Measurements from ENCODE around the gene ARPC5.
"Not testable (repeated sequence)": the region's sequence is repeated elsewhere in the genome, so short reads cannot be mapped to it uniquely, and the experiment has no call there.

ARPC5 gene

DNA sequence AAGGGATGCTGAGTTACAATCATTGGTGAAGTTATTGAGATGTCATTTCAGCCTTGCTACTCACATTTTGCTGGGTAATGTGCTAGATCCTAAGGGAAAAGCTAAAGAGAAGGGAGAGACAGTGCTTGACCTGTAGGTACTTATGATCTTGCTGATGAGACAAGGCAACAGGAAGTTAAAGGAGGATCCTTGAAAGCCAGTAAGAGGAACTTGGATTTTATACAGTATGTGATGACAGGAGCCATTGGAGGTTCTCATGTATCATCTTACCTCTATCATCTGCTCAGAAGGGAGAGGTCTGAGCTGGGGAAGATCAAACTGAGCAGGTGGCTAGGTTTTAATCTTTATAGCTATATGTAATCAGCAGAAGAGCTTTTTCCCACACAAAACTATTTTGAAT lies 11.2 kb upstream of the ARPC5 start:
- DNase-seq (ENCODE audit: low spot score) = no peak

DNA sequence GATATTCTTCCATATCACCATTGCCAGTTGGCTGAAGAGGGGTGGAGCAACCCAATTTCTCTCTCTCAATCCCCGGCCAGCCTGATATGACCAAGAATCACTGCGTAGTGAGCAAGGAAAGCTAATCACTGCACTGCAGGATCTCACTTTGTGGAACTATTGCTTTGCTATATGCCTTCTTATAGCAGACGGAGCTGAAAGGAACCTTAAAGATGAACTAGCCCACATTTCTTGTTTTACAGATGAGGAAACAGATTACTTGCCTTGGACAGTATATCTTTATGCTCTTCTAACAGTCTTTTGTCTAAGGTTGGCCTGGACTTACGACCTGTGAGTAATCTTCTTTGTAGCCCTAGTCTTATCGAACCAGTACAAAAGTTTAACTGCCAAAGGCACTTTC lies 9.9 kb upstream of the ARPC5 start:
- no peak for DNase-seq (ENCODE audit: low spot score)

DNA sequence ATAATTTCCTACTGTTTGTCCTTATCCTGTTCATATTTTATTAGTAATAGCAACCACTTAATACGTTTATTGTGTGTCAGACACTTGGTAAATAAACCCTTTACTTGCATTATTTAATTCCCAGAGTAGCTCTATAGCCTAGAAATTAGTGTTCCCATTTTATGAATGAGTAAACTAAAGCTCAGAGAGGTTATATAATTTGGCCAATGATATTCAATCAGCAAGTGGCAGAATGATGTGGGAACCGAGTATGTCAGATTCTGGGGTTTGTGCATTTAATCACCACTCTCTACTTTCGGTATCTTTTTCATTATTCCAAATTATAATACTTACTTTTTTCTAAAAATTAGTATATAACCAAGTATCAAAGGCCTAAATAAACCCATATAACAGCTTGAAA lies 6.6 kb upstream of the ARPC5 start:
- no peak for DNase-seq (ENCODE audit: low spot score)

DNA sequence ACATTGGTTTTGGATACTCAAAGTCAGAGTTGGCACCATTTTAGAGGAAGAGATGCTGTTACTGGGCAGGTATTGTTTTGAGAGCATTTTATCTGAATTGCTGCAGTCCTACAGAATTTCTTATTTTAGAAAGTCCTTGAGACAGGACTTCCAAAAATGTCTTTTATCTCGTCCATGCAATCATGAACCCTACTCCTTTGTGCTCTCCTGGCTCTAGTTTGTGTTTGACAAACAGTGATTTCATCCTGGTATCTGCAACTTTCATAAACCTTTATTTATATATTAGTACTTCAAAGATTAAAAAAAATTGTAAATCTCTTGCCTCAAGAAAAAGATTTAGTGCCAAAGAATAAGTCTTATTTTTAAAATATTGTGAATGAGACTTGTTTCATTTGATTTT lies 4.6 kb upstream of the ARPC5 start:
- no peak for DNase-seq (ENCODE audit: low spot score)

DNA sequence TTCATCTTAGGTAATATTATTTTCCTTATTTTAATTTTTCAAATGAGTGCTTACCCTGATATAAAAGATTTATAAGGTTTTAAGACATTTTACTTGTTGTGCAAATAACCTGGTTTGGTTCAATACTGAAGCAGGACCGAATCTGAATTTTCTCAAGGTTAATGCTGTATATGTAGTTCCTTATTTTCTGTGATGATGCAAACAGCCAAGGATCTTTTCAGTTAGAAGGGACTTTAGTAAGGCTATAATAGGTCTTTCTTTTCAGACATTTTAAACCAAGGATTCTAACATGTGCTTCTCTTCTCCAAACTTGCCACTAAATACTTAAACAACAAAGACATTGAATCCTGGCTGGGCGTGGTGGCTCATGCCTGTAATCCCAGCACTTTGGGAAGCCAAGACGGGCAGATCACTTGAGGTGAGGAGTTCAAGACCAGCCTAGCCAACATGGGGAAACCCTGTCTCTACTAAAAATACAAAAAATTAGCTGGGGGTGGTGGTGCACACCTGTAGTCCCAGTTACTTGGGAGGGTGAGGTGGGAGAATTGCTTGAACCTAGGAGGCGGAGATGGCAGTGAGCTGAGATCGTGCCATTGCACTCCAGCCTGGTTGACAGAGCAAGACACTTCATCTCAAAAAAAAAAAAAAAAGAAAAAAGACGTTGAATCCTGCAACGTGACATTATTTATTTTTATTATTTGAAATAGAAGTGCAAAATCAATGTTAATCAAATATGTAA lies 3.2 kb upstream of the ARPC5 start:
- DNase-seq (ENCODE audit: low spot score) = no peak

DNA sequence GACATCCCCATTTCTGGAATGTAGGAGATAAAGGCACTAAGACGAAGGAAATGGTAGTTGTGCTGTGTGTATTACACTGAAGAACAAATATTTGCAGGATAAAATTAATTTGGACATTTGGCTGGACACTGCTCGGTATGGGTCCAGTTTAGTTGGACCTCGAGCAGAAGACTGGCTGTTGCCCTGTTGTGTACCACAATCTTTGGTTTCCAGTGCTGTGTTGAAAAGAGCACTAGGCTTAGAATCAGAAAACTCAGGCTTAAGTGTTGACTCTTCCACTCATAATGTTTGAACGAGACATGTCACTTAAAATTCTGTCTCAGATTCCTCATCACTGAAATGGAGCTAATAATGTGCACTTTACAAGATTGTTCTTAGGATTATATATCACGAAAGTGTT lies 1.2 kb upstream of the ARPC5 start:
- no peak for DNase-seq (ENCODE audit: low spot score)

DNA sequence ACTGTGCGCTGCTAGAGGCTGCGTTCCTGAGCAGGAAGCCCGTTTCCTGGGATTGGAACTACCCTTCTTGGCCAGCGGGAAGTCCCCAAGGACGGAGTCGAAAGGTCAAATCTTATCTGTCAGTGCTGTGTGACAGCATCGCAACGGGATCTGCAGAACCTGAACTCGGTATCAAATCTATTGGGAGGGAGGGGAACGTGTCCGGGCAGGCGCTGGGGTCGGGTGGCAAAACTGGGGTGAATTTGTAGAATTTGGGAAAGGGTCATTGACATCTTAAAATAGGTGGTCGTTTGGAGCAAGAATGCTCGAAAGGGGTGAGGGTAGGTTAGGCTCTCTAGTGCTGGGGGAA lies 725 bp upstream of the ARPC5 start:
- DNase-seq (ENCODE audit: low spot score) = no peak

DNA sequence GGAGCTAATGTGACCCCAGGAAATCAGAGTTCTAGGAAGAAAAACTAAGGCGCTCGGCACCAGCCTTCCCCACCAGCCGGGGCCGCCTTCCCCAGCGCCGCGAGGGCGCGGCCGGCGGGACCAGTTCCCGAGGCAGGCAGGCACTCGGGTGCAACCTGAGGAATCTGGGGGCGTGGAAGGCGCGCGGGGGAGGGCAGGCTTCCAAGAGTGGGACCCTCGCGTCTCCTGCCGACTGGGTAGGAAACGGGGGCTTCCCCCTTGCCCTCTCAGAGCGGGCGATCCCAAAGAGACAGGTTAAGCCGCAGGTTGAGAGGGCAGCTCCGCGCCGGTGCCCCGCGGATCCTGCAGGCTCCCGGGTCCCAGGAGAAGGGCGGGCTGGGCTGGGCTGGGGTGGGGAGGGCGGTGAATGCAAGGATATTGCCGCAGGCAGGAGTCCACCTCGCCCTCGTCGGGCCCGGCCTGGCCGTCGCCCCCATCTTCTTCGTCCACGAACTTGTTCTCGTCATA lies 431 bp downstream of the ARPC5 start:
- no peak for DNase-seq (ENCODE audit: low spot score)

DNA sequence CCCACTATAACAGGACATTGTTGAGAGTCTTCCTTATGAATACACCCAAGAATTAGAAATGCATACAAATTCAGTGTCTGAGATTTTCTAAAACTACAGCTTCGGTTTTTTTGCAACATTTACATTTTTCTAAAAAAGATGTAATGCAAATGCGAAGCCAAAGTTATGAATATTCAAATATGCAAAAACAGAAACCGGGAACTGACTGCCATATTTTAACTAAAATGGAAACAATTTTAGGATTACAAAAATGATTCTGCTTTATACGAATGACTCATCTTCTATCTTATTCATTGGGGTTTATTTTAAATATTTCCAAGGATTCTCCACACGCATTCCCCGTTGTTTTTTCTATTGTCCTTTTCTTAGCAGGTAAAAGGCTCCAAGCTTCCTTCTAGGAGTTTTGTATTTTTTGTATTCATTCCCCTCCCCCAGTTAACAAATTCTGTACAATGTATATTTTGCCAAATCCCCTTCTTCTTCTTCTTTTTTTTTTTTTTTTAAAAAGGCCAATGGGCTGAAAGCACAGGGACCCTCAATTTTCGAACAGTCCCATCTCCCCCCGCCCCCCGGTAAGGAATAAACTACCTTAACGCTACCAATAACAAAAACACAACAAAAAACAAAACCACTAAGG lies 1.0 kb downstream of the ARPC5 start:
- no peak for DNase-seq (ENCODE audit: low spot score)

DNA sequence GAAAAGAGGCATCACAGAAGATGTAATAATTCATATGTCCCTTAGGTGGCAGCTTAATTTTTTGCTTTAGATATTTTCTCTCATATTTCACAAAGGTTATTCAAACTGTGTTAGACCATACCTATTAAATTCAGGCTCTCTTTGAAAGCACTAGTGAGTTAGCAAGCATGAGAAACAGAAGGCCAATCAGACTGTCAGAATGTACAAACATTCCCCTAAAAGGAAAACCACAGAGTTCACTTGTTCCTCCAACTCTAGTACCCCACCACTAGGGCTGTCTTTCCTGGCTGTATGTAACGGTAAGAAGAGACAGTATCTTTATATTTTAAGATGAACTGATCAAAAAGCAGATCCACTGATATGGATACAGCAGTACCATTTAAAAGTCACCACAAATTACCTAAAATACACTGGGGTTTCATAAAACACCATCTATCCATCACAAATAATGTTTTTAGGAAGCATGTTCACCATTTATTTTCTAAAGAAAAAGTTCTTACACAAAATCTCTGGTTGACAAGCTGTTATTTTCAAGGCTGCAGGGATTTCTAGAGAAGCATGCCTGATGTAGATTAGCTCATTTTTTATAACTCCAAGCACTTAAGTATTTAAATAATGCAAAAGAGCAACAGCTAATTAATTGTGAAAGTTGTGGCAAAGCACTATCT lies 1.8 kb downstream of the ARPC5 start:
- DNase-seq (ENCODE audit: low spot score) = peak; percentile 44

DNA sequence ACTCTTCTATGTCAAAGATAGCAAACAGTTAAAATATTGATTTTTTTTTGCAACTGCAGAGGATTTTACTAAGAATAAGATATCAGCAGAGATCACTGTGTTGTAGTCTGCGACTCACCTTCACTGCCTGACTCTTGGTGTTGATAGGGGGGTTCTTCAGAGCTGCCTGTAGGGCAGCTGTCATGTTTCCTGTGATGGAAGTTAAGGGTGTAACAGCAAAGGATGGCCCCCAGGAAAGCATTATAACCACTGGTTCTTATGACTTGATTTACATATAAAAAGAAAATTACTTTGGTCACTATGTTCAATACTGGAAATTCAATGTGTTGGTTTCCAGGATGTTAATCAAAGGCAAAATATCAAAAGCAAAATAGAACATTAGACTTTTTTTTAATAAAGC lies 2.6 kb downstream of the ARPC5 start:
- no peak for DNase-seq (ENCODE audit: low spot score)

DNA sequence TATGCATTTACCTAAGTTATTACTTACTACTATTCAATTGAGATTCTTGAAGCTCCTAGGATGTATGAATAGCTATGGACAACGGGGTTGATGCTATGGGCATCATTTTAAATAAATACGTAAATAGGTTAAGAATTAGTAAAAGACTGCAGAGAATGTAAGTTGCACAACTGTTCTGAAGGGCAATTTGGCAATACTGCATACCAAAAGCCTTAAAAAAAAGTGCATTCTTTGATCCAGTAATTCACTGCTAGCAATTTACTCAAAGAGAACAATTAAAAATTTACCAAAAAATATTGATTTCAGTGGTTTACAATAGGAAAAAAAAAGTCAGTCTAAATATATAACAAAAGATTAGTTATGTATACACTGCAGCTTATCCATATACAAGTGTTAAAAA lies 3.5 kb downstream of the ARPC5 start:
- no peak for DNase-seq (ENCODE audit: low spot score)

DNA sequence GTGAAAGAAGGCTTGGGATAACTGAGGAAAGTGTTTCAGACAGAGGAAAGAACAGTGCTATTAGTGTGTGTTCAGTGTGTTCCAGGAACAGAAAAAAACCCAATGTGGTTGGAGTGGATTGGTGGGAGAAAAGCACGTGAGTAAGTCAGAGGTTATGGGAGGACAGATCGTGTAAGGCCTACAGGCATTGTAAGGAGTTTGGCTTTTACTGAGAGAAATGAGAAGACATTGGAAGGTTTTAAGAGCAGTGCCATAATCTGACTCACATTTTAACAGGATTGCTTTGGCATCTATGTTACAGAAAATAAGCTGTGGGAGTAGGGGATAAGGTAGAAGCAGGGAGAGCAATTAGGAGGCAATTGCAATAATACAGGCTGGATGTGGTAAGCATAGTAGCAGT lies 4.8 kb downstream of the ARPC5 start:
- DNase-seq (ENCODE audit: low spot score) = no peak

DNA sequence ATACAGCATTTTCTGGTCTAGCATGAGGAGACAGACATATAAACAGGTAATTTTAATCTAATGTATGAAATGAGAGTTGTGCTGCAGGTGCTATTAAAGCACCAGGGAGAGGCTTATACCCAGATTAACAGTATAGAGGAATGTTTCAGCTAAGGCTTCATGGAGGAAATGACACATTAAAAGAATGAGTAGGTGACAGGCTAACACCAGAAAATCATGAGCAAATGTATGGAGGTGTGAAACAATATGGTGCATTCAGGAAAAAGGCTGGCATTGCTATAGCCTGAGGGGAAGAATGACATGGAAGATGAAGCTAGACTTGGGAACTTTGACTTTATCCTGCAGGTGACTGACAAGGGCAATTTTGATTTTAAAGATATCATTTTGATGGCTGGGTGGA lies 7.0 kb downstream of the ARPC5 start:
- DNase-seq (ENCODE audit: low spot score) = no peak

DNA sequence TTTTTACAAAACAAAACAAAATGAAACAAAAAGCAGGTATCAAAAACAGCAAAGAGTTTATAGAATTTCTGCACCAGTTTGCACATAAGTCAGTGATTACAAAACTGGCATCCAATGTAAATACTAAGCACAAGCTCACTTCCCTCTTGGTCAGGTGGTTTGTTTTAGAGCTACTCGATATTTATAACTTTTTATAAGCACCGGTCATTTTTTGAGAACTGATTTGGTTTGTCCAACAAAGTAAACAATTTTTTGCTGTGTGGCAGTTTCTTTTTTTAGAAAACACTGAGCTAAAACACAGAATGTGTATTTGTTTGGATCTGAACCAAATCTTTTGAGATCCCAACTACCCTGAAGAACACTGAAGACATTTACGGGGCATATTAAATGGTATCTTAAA lies 9.3 kb downstream of the ARPC5 start:
- DNase-seq (ENCODE audit: low spot score) = not testable (repeated sequence)

DNA sequence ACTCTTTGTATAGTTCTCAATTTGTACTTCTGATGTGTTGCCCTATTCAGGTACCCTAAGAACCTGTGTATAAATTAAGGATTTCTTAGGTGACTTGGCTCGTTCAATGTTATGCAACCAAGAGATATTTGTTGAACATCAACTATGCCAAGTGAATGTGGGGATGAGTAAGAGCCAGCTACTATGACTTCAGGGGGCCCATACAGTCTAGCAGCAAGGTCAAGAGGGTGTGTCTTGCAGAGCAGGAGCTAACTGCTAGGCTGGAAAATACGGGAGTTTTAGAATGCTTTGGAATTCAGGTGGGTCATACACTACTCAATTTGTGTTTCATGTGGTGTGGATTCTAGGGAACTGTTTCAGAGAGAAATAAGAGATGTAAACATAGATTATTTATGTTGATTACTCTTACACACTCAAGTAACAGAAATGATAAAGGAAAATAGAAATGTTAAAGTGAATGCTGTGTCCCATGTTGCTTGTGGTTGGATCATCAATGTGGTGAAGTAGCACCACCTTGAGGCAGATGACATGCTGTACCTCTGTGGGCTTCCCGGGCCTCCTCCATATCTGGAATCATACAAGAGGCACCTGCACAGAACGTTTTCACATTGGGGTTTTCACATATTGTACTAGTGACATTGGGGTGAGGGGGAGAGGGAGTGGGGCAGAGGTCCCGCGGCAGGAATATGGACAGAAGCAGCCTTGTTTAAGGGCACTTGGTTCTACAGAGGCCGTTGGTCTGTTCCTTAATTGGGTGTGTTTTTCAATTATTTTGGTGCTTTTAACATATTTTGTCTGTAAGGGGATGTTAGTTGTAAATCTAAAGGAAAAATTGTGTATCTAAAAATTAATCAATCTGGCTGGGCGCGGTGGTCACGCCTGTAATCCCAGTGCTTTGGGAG lies 12.4 kb downstream of the ARPC5 start:
- peak; percentile 37 for DNase-seq (ENCODE audit: low spot score)

DNA sequence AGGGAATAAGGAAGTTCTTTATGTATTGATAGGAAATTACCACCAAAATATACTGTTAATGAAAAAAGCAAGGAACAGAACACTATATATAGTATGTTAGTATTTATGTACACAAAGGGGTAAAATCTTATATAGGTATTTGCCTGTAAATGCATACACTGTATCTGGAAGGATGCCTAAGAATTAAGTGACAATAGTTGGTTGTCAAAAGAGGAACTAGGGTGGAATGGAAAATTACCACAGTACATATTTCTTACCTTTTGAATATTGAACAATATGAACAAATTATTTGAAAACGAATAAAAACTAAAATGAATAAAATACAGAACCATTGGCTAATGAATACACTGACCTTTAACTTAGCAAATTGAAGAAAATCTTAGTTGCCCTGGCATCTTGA lies 13.6 kb downstream of the ARPC5 start:
- no peak for DNase-seq (ENCODE audit: low spot score)

DNA sequence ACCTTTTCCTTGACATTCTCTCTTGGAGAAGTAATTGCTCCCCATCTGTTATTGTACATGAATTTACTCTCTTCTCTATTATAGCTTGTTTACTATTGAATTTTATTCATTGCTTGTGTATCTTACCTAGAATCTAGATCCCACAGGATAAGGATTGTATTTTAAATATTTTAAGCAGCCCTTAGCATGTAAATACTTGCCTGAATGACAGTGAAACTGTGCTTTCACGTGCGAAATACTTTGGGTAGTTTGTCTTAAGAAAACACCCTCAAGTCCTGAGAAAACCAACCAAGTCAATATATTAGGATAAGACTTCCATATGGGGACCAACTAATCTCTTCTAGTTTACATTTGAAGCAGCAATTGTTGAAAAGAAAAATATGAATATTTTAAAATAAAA lies 15.3 kb downstream of the ARPC5 start:
- DNase-seq (ENCODE audit: low spot score) = no peak

DNA sequence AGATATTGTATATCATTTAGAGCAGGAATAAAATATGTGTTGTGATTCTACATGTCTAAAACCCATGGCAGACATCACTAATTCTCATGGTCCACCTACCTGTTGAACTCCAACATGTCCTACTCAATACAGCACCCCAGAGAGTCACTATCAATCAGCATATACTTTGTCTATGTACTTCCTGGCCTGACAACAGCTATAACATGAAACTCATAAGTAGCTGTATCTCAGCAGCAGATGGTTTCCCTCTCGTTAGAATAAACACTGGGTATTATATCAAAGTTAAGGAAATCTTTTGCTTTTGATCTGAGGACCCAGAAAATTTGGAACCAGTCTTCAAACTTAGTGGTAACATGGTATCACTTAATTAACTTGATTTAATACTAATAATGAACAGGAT lies 15.8 kb downstream of the ARPC5 start:
- DNase-seq (ENCODE audit: low spot score) = no peak

DNA sequence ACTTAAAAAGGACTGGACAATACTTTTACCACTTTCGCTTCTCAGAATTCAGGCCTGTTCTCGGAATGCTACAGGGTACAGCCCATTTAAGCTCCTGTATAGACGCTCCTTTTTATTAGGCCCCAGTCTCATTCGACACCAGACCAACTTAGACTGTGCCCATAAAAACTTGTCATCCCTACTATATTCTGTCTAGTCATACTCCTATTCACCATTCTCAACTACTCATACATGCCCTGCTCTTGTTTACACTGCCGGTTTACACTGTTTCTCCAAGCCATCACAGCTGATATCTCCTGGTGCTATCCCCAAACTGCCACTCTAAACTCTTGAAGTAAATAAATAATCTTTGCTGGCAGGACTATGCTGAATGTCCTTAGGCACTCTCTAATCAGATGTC lies 17.4 kb downstream of the ARPC5 start:
- DNase-seq (ENCODE audit: low spot score) = not testable (repeated sequence)

DNA sequence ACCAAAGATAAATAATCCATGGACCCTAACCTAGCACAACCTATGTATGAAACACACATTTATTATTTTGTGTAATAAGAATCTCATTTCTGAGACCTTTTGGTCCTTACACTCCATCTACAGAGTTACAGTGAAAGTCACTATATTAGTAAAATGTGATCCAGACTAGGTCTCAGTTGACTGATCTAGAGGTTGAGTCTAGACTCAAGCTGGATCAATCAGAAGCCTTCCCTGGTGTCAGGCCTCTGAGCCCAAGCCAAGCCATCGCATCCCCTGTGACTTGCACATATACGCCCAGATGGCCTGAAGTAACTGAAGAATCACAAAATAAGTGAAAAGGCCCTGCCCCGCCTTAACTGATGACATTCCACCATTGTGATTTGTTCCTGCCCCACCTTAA lies 22.6 kb downstream of the ARPC5 start:
- DNase-seq (ENCODE audit: low spot score) = not testable (repeated sequence)

DNA sequence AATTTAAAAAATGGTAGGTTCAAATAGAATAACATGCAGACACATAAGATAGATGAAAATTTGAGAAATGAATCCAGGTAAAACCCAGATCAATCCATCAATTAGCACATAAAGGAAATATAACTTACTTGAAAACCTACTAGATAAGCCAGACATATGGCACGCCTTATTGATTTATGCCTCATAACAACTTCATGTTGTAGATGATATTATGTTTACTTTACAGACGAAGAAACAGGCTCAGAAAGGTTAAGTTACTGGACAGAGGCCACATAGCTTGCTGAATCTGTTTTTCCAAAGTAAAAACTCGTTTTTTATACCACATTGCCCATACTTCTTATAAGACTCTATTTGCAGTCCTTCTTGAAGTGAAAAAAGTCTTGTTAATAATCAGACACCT lies 23.2 kb downstream of the ARPC5 start:
- no peak for DNase-seq (ENCODE audit: low spot score)
